ENCODE results near the gene TBC1D2B. TPM values are rescaled to one million over a fixed set of nuclear protein-coding genes. Genes with fewer than 3 reads are reported as not detected.
A peak's percentile ranks its signal among the peaks of the same experiment; 100 is the strongest.
"Not testable (repeated sequence)": the region's sequence is repeated elsewhere in the genome, so short reads cannot be mapped to it uniquely, and the experiment has no call there.

TBC1D2B gene
- total RNA-seq, 4 donors from 2014 or later, result 4.7 to 9.6 (median 8.1) TPM

DNA sequence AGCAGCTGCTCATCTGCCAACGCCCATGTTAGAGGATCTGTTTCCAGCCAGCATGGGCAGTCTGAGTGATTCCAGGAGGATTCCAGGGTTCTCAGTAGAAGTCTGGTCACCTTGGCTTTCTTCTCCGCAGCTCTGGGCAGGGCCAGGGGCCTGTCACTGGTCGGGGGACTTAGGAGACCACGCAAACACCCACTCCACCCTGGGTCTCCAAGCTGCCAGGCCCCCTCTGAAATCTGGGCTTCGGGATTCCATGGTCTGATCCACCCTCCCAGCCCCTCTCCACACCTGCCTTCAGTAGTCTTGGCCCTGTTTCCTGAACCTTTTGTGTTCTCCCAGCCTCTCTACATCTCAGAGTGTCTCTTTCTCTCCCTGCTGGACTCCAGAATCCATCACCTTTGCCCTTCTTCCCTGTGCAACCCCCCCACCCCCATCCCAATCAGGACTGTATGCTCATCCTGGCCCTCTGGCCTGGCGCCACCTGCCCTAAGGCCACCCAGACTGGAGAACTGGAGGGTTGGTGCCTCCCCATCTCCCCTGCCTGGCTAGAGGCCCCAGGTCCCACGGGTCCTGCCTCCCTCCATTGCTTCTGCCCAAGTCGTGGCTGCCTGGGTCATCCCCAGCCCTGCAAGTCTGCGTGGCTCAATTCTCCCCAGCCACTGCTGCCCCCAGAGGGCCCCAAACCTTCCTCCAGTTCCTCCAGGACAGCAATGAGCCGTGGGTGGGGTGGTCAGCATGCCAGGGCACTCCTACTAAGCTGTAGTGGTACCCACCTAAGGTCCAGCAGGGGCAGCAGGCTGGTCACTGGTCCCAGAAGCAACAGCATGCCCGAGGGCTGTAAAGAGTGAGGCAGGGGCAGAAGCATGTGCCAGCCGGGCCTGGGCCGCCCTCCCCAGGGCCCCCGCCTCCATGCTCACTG, 102.8 kb downstream of the TBC1D2B start:
- H3K36me3 ChIP-seq, result no peaks in the 10 kb centered on the region
- intact Hi-C loops (cut with DNase I; ENCODE audit: low total_unique reads) (no loop called here), in situ Hi-C loops (cut with MboI; ENCODE audit: low sequenced_read_pairs in 4 of 4) (loop anchor here in 3 of 4 donors (25.0 kb wide), 2 partner anchors 263 to 463 kb away; partner anchors contain the start of genes ACSBG1 (in 3 of the 3) and IREB2 (in 1 of the 3))
- no peaks in the 10 kb centered on the region for H3K27me3 ChIP-seq
- ATAC-seq (no peak), DNase-seq (no peak)
- H3K4me3 ChIP-seq, result no peak overlapping the region
- peak overlapping the region in 1 of 4 donors; percentile 48 for H3K27ac ChIP-seq
- H3K9me3 ChIP-seq, result no peaks in the 10 kb centered on the region
- peaks cover 7 to 12% of the 10 kb centered on the region in 2 donors for H3K4me1 ChIP-seq
- TF ChIP-seq POLR2A (IDR thresholded peaks at IDR 0.05), result no peak
- TF ChIP-seq, protein P1, sequence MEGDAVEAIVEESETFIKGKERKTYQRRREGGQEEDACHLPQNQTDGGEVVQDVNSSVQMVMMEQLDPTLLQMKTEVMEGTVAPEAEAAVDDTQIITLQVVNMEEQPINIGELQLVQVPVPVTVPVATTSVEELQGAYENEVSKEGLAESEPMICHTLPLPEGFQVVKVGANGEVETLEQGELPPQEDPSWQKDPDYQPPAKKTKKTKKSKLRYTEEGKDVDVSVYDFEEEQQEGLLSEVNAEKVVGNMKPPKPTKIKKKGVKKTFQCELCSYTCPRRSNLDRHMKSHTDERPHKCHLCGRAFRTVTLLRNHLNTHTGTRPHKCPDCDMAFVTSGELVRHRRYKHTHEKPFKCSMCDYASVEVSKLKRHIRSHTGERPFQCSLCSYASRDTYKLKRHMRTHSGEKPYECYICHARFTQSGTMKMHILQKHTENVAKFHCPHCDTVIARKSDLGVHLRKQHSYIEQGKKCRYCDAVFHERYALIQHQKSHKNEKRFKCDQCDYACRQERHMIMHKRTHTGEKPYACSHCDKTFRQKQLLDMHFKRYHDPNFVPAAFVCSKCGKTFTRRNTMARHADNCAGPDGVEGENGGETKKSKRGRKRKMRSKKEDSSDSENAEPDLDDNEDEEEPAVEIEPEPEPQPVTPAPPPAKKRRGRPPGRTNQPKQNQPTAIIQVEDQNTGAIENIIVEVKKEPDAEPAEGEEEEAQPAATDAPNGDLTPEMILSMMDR (IDR thresholded peaks at IDR 0.05 in 4 of 5, conservative IDR thresholded peaks at IDR 0.05 in 1 of 5), result no peak

GRCh38 chr15:77974098-77974414, 103.5 kb downstream of the TBC1D2B start:
- in situ Hi-C loops (cut with MboI; ENCODE audit: low sequenced_read_pairs in 4 of 4) (loop anchor here in 3 of 4 donors (25.0 kb wide), 2 partner anchors 263 to 463 kb away; partner anchors contain the start of genes ACSBG1 (in 3 of the 3) and IREB2 (in 1 of the 3)), intact Hi-C loops (cut with DNase I; ENCODE audit: low total_unique reads) (no loop called here)
- Histone ChIP-seq H3K4me1 (peaks cover 7 to 12% of the 10 kb centered on the region in 2 donors), H3K9me3 (no peaks in the 10 kb centered on the region), H3K27me3 (no peaks in the 10 kb centered on the region), H3K27ac (peak overlapping the region; percentile 34 to 48 (median 39)), H3K36me3 (no peaks in the 10 kb centered on the region), H3K4me3 (no peak overlapping the region)
- ATAC-seq, result peak; percentile 85 to 89
- DNase-seq, result peak; percentile 58 to 81
- TF ChIP-seq POLR2A (IDR thresholded peaks at IDR 0.05), result no peak
- TF ChIP-seq, protein P1 (IDR thresholded peaks at IDR 0.05 in 4 of 5, conservative IDR thresholded peaks at IDR 0.05 in 1 of 5), result no peak

DNA sequence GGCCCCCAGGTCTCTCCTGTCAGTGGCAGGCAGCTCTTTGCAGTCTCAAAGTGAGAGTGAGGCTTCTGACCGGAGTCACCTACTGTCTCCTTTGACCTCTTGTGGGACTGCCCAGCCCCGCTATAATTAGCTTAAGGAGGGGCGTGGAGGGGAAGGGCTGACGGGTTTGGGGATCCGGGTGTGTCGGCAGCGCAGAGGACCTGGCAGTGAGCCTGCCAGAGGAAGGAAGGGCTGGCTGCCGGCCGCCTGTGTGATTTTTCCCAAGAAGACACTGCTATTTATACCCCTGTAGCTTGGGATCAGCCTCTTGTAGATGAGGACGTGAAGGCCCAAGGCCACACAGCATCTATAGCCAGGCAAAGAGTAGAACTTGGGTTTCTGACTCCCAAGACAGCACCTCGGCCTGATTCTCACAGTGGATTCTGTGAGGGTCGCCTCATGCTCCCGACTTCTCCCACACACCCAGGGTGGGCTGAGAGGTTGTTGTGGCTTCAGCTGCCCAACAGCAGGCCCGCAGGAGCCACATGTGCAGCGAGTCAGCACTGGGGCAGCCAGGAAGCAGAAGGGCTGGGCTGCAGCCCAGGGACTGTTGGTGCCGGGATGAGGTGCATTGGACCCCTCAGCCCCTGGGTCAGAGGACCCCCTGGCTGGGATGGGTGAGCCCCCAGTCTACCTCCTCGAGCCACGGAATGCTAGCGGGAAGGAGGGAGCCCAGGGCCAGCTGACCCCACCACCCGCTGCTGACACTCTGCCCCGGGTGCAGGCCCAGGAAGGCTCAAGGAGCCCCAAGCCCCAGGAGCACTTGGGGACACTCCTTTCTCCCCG, 104.0 kb downstream of the TBC1D2B start:
- Histone ChIP-seq H3K4me1 (peaks cover 7 to 12% of the 10 kb centered on the region in 2 donors), H3K27ac (peak overlapping the region; percentile 34 to 48 (median 39))
- intact Hi-C loops (cut with DNase I; ENCODE audit: low total_unique reads); DNase-seq; H3K9me3 ChIP-seq; H3K4me3 ChIP-seq; H3K27me3 ChIP-seq; H3K36me3 ChIP-seq: not testable (repeated sequence)
- in situ Hi-C loops (cut with MboI; ENCODE audit: low sequenced_read_pairs in 4 of 4), result loop anchor here in 3 of 4 donors (25.0 kb wide), 2 partner anchors 264 to 464 kb away; partner anchors contain the start of genes ACSBG1 (in 3 of the 3) and IREB2 (in 1 of the 3)
- peak; percentile 28 to 46 for ATAC-seq

DNA sequence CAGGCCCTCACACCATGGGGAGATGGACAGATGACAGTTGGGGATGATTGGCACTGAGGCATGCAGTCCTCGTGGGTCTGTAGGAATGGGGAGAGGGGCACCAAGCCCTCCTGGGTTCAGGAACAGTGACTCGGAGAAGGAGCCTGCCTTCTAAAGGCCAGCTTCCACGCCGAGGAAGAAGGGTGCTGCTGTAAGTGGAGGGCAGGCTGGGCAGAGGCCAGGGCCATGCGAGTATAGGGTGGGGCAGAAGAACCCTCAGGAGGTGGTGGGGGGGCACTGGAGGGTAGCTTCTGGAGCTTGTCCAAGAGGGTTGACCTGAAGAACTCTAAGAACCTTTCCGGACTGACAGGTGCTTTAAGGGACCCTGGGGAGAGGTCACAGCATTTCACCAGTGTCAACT, 104.8 kb downstream of the TBC1D2B start:
- ATAC-seq; H3K36me3 ChIP-seq; H3K27me3 ChIP-seq; H3K4me3 ChIP-seq; intact Hi-C loops (cut with DNase I; ENCODE audit: low total_unique reads); DNase-seq; H3K9me3 ChIP-seq; H3K27ac ChIP-seq: not testable (repeated sequence)
- peaks cover 7 to 12% of the 10 kb centered on the region in 2 donors for H3K4me1 ChIP-seq
- in situ Hi-C loops (cut with MboI; ENCODE audit: low sequenced_read_pairs in 4 of 4), result loop anchor here in 3 of 4 donors (25.0 kb wide), 2 partner anchors 265 to 465 kb away; partner anchors contain the start of genes ACSBG1 (in 3 of the 3) and IREB2 (in 1 of the 3)

GRCh38 chr15:77971875-77972274, 105.6 kb downstream of the TBC1D2B start:
- in situ Hi-C loops (cut with MboI; ENCODE audit: low sequenced_read_pairs in 4 of 4), result loop anchor here in 3 of 4 donors (25.0 kb wide), 2 partner anchors 265 to 465 kb away; partner anchors contain the start of genes ACSBG1 (in 3 of the 3) and IREB2 (in 1 of the 3)
- ATAC-seq; intact Hi-C loops (cut with DNase I; ENCODE audit: low total_unique reads); H3K27ac ChIP-seq; H3K9me3 ChIP-seq; H3K36me3 ChIP-seq; H3K4me3 ChIP-seq; DNase-seq; H3K27me3 ChIP-seq: not testable (repeated sequence)
- H3K4me1 ChIP-seq, result peaks cover 7 to 12% of the 10 kb centered on the region in 2 donors

DNA sequence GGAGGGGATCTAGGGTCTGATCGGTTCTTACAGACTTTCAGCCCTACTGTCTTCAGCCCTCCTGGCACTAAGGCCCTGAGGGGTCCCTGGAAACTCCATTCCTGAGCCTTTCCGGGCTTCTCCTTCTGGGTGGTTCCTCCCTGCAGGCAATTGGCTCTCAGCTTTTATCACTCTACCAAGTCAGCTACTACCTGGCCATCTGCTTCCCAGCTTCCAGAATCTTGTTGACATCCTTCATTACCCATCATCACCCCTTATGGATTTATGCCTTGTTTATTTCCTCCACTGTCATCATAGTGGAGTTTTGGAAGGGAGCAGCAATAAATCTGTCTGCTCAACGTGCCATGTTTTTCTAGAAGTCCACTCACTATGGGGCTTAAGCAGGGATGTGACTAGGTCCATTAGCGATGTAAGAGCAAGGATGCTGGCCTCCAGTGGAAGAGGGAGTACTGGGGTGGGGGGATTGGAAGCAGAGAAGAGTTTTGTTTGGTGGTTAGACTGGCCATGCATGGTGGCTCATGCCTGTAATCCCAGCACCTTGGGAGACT, 106.6 kb downstream of the TBC1D2B start:
- H3K4me1 ChIP-seq, result peaks cover 7 to 12% of the 10 kb centered on the region in 2 donors
- H3K27me3 ChIP-seq; intact Hi-C loops (cut with DNase I; ENCODE audit: low total_unique reads); ATAC-seq; DNase-seq; H3K4me3 ChIP-seq; H3K36me3 ChIP-seq; H3K27ac ChIP-seq; H3K9me3 ChIP-seq: not testable (repeated sequence)
- in situ Hi-C loops (cut with MboI; ENCODE audit: low sequenced_read_pairs in 4 of 4), result loop anchor here in 3 of 4 donors (25.0 kb wide), 2 partner anchors 266 to 466 kb away; partner anchors contain the start of genes ACSBG1 (in 3 of the 3) and IREB2 (in 1 of the 3)

All from gastrocnemius medialis (tissue), 4 donors.